ENCODE data around the gene FSCN2. TPM values are rescaled to one million over a fixed set of nuclear protein-coding genes. Genes with fewer than 3 reads are reported as not detected.

FSCN2 gene
- total and polyA plus RNA-seq, 9 donors: 0.13 to 6.4 (median 3.0) TPM

DNA sequence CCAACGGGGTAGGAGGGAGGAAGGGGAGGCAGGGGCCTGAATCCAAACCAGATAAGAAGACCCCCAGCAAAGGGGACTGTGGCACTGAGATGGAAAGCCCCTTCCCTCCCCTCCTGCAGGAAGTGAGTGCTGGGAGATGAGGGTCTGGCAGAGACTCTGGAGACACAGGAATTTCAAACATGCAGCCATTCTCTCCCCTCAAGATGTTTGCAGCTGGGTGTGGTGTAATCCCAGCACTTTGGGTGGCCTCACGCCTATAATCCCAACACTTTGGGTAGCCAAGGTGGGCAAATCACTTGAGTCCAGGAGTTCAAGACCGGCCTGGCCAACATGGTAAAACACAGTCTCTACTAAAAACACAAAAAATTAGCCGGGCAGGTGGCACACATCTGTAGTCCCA, 57.9 kb downstream of the FSCN2 start:
- Histone ChIP-seq H3K4me1 (ENCODE audit: insufficient read depth) (no peaks in the 10 kb centered on the region), H3K4me3 (no peak overlapping the region), H3K27ac (no peak overlapping the region), H3K27me3 (no peaks in the 10 kb centered on the region), H3K36me3 (no peaks in the 10 kb centered on the region), H3K9me3 (no peaks in the 10 kb centered on the region)
- DNase-seq: no peak
- intact Hi-C loops (cut with DNase I): no loop called here
- 44 to 67% (median 48%) methylated on average over 4 of the region's 4 CpGs for WGBS, 3 donors
- TF ChIP-seq, protein P1, sequence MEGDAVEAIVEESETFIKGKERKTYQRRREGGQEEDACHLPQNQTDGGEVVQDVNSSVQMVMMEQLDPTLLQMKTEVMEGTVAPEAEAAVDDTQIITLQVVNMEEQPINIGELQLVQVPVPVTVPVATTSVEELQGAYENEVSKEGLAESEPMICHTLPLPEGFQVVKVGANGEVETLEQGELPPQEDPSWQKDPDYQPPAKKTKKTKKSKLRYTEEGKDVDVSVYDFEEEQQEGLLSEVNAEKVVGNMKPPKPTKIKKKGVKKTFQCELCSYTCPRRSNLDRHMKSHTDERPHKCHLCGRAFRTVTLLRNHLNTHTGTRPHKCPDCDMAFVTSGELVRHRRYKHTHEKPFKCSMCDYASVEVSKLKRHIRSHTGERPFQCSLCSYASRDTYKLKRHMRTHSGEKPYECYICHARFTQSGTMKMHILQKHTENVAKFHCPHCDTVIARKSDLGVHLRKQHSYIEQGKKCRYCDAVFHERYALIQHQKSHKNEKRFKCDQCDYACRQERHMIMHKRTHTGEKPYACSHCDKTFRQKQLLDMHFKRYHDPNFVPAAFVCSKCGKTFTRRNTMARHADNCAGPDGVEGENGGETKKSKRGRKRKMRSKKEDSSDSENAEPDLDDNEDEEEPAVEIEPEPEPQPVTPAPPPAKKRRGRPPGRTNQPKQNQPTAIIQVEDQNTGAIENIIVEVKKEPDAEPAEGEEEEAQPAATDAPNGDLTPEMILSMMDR (IDR thresholded peaks at IDR 0.05): no peak
- TF ChIP-seq EP300 (IDR thresholded peaks at IDR 0.05) (no peak), POLR2A (IDR thresholded peaks at IDR 0.05) (no peak)

Small RNA genes within 50 kb of the gene (small RNA-seq; reads per million reads assigned to genes)
- gene RF00019: not detected

Other genes starting within 250 kb of the FSCN2 start
- 10 to 100 TPM; 46.6 to 75.7 (median 68.8) TPM for gene SLC38A10, start 233.1 kb upstream of the FSCN2 start, total RNA-seq
- 10 to 100 TPM; 11.5 to 57.7 TPM for gene SLC38A10, start 233.1 kb upstream of the FSCN2 start, polyA plus RNA-seq
- gene BAHCC1, start 132.9 kb upstream of the FSCN2 start, total RNA-seq: 10 to 100 TPM in 6 of 7 donors, 1 to 10 TPM in 1; 7.6 to 31.9 (median 24.2) TPM
- gene BAHCC1, start 132.9 kb upstream of the FSCN2 start, polyA plus RNA-seq: 10 to 100 TPM in 1 of 2 donors, 1 to 10 TPM in 1; 1.9 to 16.0 TPM
- 1,000 to 10,000 TPM; 3,016 to 5,681 (median 4,174) TPM for gene ACTG1, start 15.6 kb upstream of the FSCN2 start, total RNA-seq
- 1,000 to 10,000 TPM; 1,825 to 3,391 TPM for gene ACTG1, start 15.6 kb upstream of the FSCN2 start, polyA plus RNA-seq
- gene FAAP100, start 24.0 kb downstream of the FSCN2 start, total RNA-seq: 10 to 100 TPM; 14.9 to 29.1 (median 25.1) TPM
- 10 to 100 TPM in 1 of 2 donors, under 1 TPM in 1; 0.77 to 19.7 TPM for gene FAAP100, start 24.0 kb downstream of the FSCN2 start, polyA plus RNA-seq
- 10 to 100 TPM; 24.4 to 76.0 (median 56.3) TPM for gene NPLOC4, start 108.7 kb downstream of the FSCN2 start, total RNA-seq
- 10 to 100 TPM; 25.4 to 84.8 TPM for gene NPLOC4, start 108.7 kb downstream of the FSCN2 start, polyA plus RNA-seq
- gene TSPAN10, start 108.8 kb downstream of the FSCN2 start, total RNA-seq: 1 to 10 TPM in 4 of 7 donors, under 1 TPM in 3; 0.73 to 3.3 (median 1.2) TPM
- gene TSPAN10, start 108.8 kb downstream of the FSCN2 start, polyA plus RNA-seq: 1 to 10 TPM in 1 of 2 donors, under 1 TPM in 1; 0.68 to 1.5 TPM
- under 1 TPM in 1 of 7 donors, not detected in 6; 0.22 TPM for gene PDE6G, start 128.2 kb downstream of the FSCN2 start, total RNA-seq
- 1 to 10 TPM in 1 of 2 donors, under 1 TPM in 1; 0.39 to 1.3 TPM for gene PDE6G, start 128.2 kb downstream of the FSCN2 start, polyA plus RNA-seq
- gene OXLD1, start 138.2 kb downstream of the FSCN2 start, total RNA-seq: 10 to 100 TPM; 14.5 to 35.7 (median 20.9) TPM
- gene OXLD1, start 138.2 kb downstream of the FSCN2 start, polyA plus RNA-seq: 10 to 100 TPM in 1 of 2 donors, 1 to 10 TPM in 1; 1.7 to 32.8 TPM
- 10 to 100 TPM in 3 of 7 donors, 1 to 10 TPM in 4; 5.1 to 17.8 (median 9.4) TPM for gene CCDC137, start 138.4 kb downstream of the FSCN2 start, total RNA-seq
- 10 to 100 TPM in 1 of 2 donors, 1 to 10 TPM in 1; 6.9 to 10.4 TPM for gene CCDC137, start 138.4 kb downstream of the FSCN2 start, polyA plus RNA-seq
- gene ARL16, start 155.4 kb downstream of the FSCN2 start, total RNA-seq: 10 to 100 TPM; 22.8 to 45.1 (median 31.1) TPM
- 10 to 100 TPM; 29.4 to 55.5 TPM for gene ARL16, start 155.4 kb downstream of the FSCN2 start, polyA plus RNA-seq
- 10 to 100 TPM; 39.1 to 91.5 (median 71.7) TPM for gene HGS, start 155.6 kb downstream of the FSCN2 start, total RNA-seq
- gene HGS, start 155.6 kb downstream of the FSCN2 start, polyA plus RNA-seq: 10 to 100 TPM; 73.4 to 73.9 TPM
- gene MRPL12, start 175.0 kb downstream of the FSCN2 start, total RNA-seq: 10 to 100 TPM; 23.5 to 47.2 (median 39.5) TPM
- 10 to 100 TPM; 12.9 to 36.8 TPM for gene MRPL12, start 175.0 kb downstream of the FSCN2 start, polyA plus RNA-seq
- 1 to 10 TPM; 2.4 to 9.8 (median 7.9) TPM for gene SLC25A10, start 183.9 kb downstream of the FSCN2 start, total RNA-seq
- 1 to 10 TPM in 1 of 2 donors, under 1 TPM in 1; 0.12 to 8.7 TPM for gene SLC25A10, start 183.9 kb downstream of the FSCN2 start, polyA plus RNA-seq